ENCODE results near the gene GPR55. TPM values are rescaled to one million over a fixed set of nuclear protein-coding genes. Genes with fewer than 3 reads are reported as not detected.

The GPR55 gene
- total and polyA plus RNA-seq, 2 of the 8 experiments (the other 6 are each of a cell fraction or from before 2014, with no cell fraction given) = not detected

DNA sequence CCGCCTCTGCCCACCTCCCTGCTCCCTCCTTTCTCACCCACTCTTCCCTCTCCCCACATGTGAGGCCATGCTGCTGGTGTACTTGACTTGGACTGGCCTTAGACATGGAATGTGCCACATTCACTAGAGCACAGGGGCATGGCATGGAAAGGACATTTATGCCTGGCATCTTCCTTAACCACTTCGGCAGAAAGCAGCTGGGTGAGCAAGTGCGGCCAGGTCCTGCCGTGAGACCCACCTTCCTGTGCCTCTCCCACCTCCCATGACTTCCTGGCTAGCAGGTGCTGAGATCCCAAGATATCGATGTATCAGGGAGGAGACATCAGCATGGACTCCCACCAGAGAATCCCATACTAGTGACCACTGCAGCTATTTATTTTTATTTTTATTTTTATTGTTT is 13.0 kb downstream of the GPR55 start:
- CTCF ChIA-PET (ENCODE audit: partially characterized antibody) = interaction anchor here (0.8 to 21.7 kb wide), 33 partner anchors 8 to 121 kb away, joined by 3 to 332 read pairs (median 8); partner anchors contain the start of genes GPR55 and SPATA3
- TF ChIP-seq EZH2 (IDR thresholded peaks at IDR 0.05; ENCODE audit: low read depth, low read length, severe bottlenecking) (no peak), FOSL1 (IDR thresholded peaks at IDR 0.05; ENCODE audit: insufficient read depth, low read depth, low read length) (no peak), TCF12 (IDR thresholded peaks at IDR 0.05; ENCODE audit: low read depth, low read length) (no peak), SP2 (IDR thresholded peaks at IDR 0.05; ENCODE audit: low read length) (no peak), RNF2 (IDR thresholded peaks at IDR 0.05; ENCODE audit: borderline replicate concordance, low read depth, low read length, missing control alignments, poor library complexity, severe bottlenecking) (no peak)
- TF ChIP-seq, protein P1, sequence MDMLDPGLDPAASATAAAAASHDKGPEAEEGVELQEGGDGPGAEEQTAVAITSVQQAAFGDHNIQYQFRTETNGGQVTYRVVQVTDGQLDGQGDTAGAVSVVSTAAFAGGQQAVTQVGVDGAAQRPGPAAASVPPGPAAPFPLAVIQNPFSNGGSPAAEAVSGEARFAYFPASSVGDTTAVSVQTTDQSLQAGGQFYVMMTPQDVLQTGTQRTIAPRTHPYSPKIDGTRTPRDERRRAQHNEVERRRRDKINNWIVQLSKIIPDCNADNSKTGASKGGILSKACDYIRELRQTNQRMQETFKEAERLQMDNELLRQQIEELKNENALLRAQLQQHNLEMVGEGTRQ (IDR thresholded peaks at IDR 0.05; ENCODE audit: low read length) = no peak
- H3K27me3 ChIP-seq (replicated peaks in 1 of 4; ENCODE audit: control insufficient read depth in 3 of 4, extremely low read depth in 1 of 4, insufficient read depth in 3 of 4, low read length in 3 of 4) = no peaks in the 10 kb centered on the region; a peak in 1 of 7 replicates

More for the DNA sequence above, 13.0 kb downstream of the GPR55 start:
- 0 out of 2 replicates have a peak overlapping the region, but pooled peaks have one; percentile 4 for H2BK15ac ChIP-seq (ENCODE audit: low read length)
- no peaks in the 10 kb centered on the region for H4K20me1 ChIP-seq (replicated peaks in 1 of 2; ENCODE audit: control insufficient read depth in 1 of 2, insufficient read depth in 2 of 2, low read length in 2 of 2)
- H3K79me2 ChIP-seq (ENCODE audit: control insufficient read depth in 1 of 2, insufficient read depth in 2 of 2, low read length in 2 of 2) = no peaks in the 10 kb centered on the region
- H3K4ac ChIP-seq (replicated peaks; ENCODE audit: insufficient read length, low read depth, low read length) = no peak overlapping the region
- H2BK120ac ChIP-seq (replicated peaks; ENCODE audit: low read depth, low read length) = no peak overlapping the region
- H3K4me1 ChIP-seq (replicated peaks in 1 of 4; ENCODE audit: control insufficient read depth in 3 of 4, insufficient read depth in 4 of 4, low read length in 3 of 4) = peaks cover 0 to 6% (median 0%) of the 10 kb centered on the region in 4 experiments; a peak in 1 of 7 replicates
- H3K4me3 ChIP-seq (ENCODE audit: extremely low read depth in 1 of 4, insufficient read depth in 2 of 4, low read depth in 3 of 4, low read length in 4 of 4) = no peak overlapping the region
- POLR2A ChIA-PET (ENCODE audit: partially characterized antibody) = no interaction called here
- DNase-seq (ENCODE audit: low read depth in 1 of 2, low spot score in 2 of 2) (no peak), FAIRE-seq (no peak)
- H3K4me2 ChIP-seq (ENCODE audit: insufficient read depth in 1 of 2, low read depth in 2 of 2, low read length in 2 of 2) = no peak overlapping the region
- H3K18ac ChIP-seq (ENCODE audit: extremely low read depth, low read length) = no peak overlapping the region
- H3K9ac ChIP-seq (replicated peaks in 1 of 4; ENCODE audit: extremely low read depth in 1 of 4, low read depth in 3 of 4, low read length in 3 of 4) = no peak overlapping the region
- H2AFZ ChIP-seq (ENCODE audit: low read length) = no peak overlapping the region
- no peak overlapping the region for H4K5ac ChIP-seq (ENCODE audit: insufficient read length, low read depth, low read length)
- H2AK5ac ChIP-seq (ENCODE audit: low read depth, low read length) = no peak overlapping the region
- no peak overlapping the region for H3K23ac ChIP-seq (ENCODE audit: insufficient read length)
- H3K79me1 ChIP-seq (ENCODE audit: low read depth, low read length) = no peaks in the 10 kb centered on the region
- H2BK20ac ChIP-seq (ENCODE audit: low read length) = no peak overlapping the region
- no peaks in the 10 kb centered on the region for H3K9me3 ChIP-seq (ENCODE audit: insufficient read depth in 2 of 2, low read depth in 1 of 2, low read length in 1 of 2)
- 95% methylated on average over 4 of the region's 5 CpGs; no CpG with 5 or more reads in 1 of the 2 experiments for WGBS, 2 experiments (ENCODE audit: extremely low coverage in 1 of 2, insufficient coverage in 1 of 2, insufficient read length in 1 of 2, insufficient replicate concordance in 2 of 2, low coverage in 1 of 2, low lambda C conversion rate in 2 of 2, missing lambda C conversion rate in 1 of 2)
- H3K14ac ChIP-seq (ENCODE audit: insufficient read length) = no peak overlapping the region
- peak overlapping the region; percentile 61 for H4K91ac ChIP-seq (replicated peaks; ENCODE audit: insufficient read length, low read length)
- no peak overlapping the region for H3K27ac ChIP-seq (ENCODE audit: low read depth, low read length)
- peaks cover 2% of the 10 kb centered on the region; the same call in 1 of the 2 replicates for H3K23me2 ChIP-seq (ENCODE audit: low read depth, low read length)
- no peak overlapping the region for H4K8ac ChIP-seq (ENCODE audit: extremely low read depth, insufficient read depth, low read length)
- H2BK5ac ChIP-seq (ENCODE audit: low read depth, low read length) = peak overlapping the region; percentile 12; the same call in 1 of the 2 replicates
- H3K36me3 ChIP-seq (ENCODE audit: control insufficient read depth in 2 of 4, insufficient read depth in 4 of 4, low read length in 3 of 4) = no peaks in the 10 kb centered on the region
- peak overlapping the region; percentile 12; the same call in 1 of the 2 replicates for H2BK12ac ChIP-seq (ENCODE audit: low read depth, low read length)
- no peak overlapping the region for H3K56ac ChIP-seq (replicated peaks; ENCODE audit: insufficient read length, low read depth, low read length)

All from H1 (cell line).